ENCODE measurements around the gene NYAP2.

Gene NYAP2

DNA sequence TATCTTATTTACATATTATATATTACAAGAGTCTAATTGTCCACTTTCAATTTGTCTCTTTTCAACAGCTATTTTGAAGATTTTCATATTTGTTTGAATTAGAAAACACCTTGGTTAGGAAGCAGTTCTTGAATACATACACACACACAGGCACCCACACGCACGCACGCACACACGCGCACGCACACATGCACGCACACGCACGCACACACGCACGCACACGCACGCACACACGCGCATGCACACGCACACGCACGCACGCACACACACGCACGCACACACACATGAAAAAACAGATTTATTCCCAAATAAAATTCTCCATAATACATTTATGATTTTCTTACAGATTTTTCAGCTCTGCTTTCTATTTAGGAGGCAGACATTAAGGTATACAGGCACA is 220.7 kb downstream of the NYAP2 start:
- no peak for DNase-seq (ENCODE audit: low spot score)

GRCh38 chr2:225630824-225631533 is 231.5 kb downstream of the NYAP2 start:
- no peak for DNase-seq (ENCODE audit: low spot score)

DNA sequence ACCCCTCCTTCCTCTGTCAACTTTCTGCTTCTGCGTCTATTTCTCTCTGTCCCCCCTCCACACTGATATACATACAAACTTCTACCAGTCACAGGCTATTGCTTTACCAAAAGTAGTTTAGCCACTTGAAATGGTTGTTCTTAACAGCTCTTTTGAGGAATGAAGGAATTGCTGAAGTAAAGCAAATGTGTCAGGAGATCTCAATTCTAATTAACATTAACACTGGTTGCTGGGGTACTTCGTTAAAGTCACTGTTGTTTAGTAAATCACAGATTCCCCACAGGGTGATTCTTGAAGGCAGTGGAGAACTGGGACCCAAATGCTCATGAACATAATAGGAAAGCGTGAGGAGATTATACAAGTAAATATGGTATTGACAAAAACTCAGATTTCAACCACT is 232.8 kb downstream of the NYAP2 start:
- no peak for DNase-seq (ENCODE audit: low spot score)

- no peak for DNase-seq (ENCODE audit: low spot score)
These were observed 237.0 kb downstream of the NYAP2 start for GRCh38 chr2:225636558-225636957.

- no peak for DNase-seq (ENCODE audit: low spot score)
These were observed 237.7 kb downstream of the NYAP2 start for GRCh38 chr2:225637259-225637658.

DNA sequence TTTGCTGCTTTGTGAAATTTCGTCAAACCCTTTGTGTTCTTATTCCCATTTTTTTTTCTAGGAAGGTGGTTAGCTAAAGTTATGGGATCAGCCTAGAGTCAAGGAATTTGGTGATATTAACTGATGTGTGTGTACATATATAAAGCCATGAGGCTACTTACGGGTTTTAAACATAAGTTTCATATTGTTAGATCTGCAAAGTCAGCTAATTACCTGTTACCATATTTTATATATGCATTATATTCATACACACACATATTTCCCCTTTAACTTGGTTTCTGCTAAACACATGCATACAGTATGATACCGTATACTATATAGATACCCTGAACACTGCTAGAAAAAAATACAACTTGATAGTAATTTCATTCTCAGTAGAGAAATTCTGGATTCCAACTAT is 241.0 kb downstream of the NYAP2 start:
- no peak for DNase-seq (ENCODE audit: low spot score)

DNA sequence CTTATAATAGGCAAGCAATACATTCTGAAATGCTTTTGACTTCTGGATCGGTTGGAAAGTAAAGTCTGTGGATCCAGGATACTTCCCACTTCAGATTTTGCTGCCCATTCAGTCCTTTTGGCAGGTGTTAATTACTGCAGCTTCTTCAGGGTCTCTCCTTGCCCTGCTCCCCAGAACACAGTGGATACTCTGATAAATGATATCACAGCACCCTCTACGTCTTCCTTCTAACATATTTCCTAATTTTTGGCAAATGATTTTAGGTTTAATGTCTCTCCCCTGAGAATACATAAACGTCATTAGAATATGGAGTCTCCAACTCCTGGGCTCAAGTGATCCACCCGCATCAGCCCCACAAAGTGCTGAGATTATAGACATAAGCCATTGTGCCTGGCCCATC is 249.8 kb downstream of the NYAP2 start:
- no peak for DNase-seq (ENCODE audit: low spot score)

- no peak for DNase-seq (ENCODE audit: low spot score)
These were observed 250.5 kb downstream of the NYAP2 start for GRCh38 chr2:225650041-225650440.

GRCh38 chr2:225660262-225661131 is 261.0 kb downstream of the NYAP2 start:
- peak; percentile 78 for DNase-seq (ENCODE audit: low spot score)

GRCh38 chr2:225662101-225662500 is 262.6 kb downstream of the NYAP2 start:
- no peak for DNase-seq (ENCODE audit: low spot score)

DNA sequence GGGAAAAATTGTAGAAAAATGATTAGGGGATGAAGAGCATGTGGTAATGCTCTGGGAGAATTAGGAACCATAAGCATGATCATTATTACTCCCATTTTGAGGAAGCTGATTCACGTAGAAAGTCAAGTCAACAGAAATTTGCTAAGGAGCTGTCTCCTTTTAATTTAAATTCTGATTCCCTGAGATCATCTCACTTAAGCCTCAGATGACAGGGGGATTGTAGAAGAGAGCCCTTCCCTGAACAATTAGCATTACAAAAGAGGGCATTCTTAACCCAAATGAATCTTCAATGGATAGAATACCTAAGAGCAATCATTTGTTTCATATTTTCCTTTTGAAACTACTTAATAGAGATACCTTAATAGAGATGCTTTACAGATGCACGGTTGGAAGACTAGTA is 267.9 kb downstream of the NYAP2 start:
- DNase-seq (ENCODE audit: low spot score), result peak; percentile 19

GRCh38 chr2:225668606-225669266 is 269.2 kb downstream of the NYAP2 start:
- DNase-seq (ENCODE audit: low spot score), result peak; percentile 51

GRCh38 chr2:225670111-225670974 is 270.8 kb downstream of the NYAP2 start:
- DNase-seq (ENCODE audit: low spot score), result peak; percentile 11

- no peak for DNase-seq (ENCODE audit: low spot score)
These were observed 279.3 kb downstream of the NYAP2 start for GRCh38 chr2:225678792-225679191.

GRCh38 chr2:225683258-225683657 is 283.7 kb downstream of the NYAP2 start:
- no peak for DNase-seq (ENCODE audit: low spot score)

- no peak for DNase-seq (ENCODE audit: low spot score)
These were observed 290.6 kb downstream of the NYAP2 start for GRCh38 chr2:225690153-225690552.

- DNase-seq (ENCODE audit: low spot score), result no peak
These were observed 292.2 kb downstream of the NYAP2 start for GRCh38 chr2:225691711-225692110.

- DNase-seq (ENCODE audit: low spot score), result no peak
These were observed 293.7 kb downstream of the NYAP2 start for GRCh38 chr2:225693259-225693658.

DNA sequence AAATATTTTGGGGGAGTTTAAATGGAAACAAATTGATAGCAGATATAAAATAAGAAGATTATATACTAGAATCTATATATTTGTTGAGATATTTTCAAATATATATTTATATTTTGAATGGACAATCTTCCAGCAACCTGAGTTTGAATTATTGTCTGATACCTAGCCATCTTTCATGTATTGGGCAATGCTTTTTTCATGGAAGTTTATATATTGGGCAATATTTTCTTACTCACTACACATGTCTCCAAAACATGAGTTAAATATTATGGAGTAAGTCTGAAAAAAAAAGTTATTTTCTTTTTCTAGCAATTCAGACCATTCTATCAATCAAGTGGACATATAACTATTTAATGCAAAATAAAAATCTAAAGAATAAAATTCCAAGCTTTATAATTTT is 295.2 kb downstream of the NYAP2 start:
- no peak for DNase-seq (ENCODE audit: low spot score)

- no peak for DNase-seq (ENCODE audit: low spot score)
These were observed 298.4 kb downstream of the NYAP2 start for GRCh38 chr2:225697936-225698335.
